ENCODE measurements around the gene BEST1. TPM values are rescaled to one million over a fixed set of nuclear protein-coding genes. Genes with fewer than 3 reads are reported as not detected.
A peak's percentile ranks its signal among the peaks of the same experiment; 100 is the strongest.

BEST1 gene
- total RNA-seq, 1 donor from 2014 or later = 1.1 TPM

DNA sequence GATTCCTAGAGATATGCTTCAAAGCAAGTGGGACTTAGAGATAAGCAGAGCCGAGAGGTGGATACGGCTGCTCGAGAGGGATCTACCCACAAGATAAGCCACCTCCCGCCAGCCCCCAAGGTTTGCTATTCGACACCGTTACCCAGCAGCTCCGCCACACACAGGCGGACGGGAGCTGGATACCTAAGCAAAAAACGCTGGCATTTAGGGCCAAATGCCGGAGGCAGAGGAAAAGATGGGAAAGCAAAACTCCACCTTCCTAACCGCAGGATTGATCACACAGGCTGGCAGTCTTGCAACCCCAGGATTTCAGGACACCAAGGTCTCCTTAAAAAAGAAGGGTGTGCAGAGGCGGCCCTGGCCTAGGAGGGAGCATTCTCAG is 16.6 kb downstream of the BEST1 start:
- Mint-ChIP-seq H3K9me3 (no peaks in the 10 kb centered on the region), H3K36me3 (peaks cover 30% of the 10 kb centered on the region), H3K4me1 (peaks cover 63% of the 10 kb centered on the region), H3K27me3 (ENCODE audit: low read depth) (no peaks in the 10 kb centered on the region), H3K4me3 (peak overlapping the region; percentile 93), H3K27ac (peak overlapping the region; percentile 94)
- TF ChIP-seq CTCF (IDR thresholded peaks at IDR 0.05; ENCODE audit: unreplicated experiment) = no peak
- no peak for DNase-seq (ENCODE audit: low spot score in 2 of 2, unreplicated experiment in 2 of 2)

DNA sequence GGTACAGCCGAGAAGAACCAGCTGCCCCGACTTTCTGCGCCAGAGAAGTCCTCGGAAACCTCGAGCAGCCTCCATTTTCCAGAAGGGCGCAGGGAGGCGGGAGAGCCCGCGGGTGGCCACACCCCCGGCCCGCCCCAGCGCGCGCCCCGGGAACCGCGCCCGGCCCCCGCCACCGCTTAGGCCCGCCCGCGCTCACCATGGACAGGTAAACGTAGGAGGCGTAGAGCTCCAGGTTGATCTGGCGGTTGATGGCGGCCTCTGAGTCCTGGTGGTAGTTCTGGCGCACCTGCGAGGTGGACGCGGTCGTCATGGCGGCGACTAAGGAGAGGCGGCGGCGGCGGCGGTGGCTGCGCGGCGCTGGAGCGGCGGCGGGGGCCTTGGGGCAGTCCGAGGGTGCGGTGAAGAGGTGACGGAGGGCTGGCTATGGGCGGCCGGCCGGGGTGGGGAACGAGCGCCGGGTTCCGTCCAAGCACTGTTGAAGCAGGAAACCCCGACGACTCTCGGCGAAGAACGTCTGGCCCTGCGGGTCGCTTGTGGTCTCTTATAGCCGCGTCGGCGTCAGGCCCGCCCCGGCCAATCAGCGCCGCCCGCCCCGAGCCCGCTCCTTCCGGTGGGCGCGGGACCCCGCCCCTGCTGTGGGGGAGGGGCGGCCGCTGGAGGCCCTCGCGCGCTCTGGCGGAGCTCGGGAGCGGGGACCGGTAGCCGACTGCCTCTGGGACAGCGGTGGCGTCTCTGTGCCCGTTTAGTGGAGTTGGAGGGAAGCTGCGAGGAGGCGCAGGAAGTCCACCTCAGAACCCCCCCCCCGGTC is 17.2 kb downstream of the BEST1 start, which contains the start of gene FTH1:
Gene FTH1 (minus strand): TSS at position 519 of the 808 bp plus-strand sequence. CDS start 209 bp downstream, at position 310.
- no peak for TF ChIP-seq CTCF (IDR thresholded peaks at IDR 0.05; ENCODE audit: unreplicated experiment)
- no peaks in the 10 kb centered on the region for H3K27me3 Mint-ChIP-seq (ENCODE audit: low read depth)
- DNase-seq (ENCODE audit: low spot score in 2 of 2, unreplicated experiment in 2 of 2) = peak; percentile 91 to 92
- no peaks in the 10 kb centered on the region for H3K9me3 Mint-ChIP-seq
- H3K36me3 Mint-ChIP-seq = peaks cover 30% of the 10 kb centered on the region
- peaks cover 69% of the 10 kb centered on the region for H3K4me1 Mint-ChIP-seq
- peak within 1 kb of the TSS; percentile 97 for H3K27ac Mint-ChIP-seq
- H3K4me3 Mint-ChIP-seq = peak within 1 kb of the TSS; percentile 93

DNA sequence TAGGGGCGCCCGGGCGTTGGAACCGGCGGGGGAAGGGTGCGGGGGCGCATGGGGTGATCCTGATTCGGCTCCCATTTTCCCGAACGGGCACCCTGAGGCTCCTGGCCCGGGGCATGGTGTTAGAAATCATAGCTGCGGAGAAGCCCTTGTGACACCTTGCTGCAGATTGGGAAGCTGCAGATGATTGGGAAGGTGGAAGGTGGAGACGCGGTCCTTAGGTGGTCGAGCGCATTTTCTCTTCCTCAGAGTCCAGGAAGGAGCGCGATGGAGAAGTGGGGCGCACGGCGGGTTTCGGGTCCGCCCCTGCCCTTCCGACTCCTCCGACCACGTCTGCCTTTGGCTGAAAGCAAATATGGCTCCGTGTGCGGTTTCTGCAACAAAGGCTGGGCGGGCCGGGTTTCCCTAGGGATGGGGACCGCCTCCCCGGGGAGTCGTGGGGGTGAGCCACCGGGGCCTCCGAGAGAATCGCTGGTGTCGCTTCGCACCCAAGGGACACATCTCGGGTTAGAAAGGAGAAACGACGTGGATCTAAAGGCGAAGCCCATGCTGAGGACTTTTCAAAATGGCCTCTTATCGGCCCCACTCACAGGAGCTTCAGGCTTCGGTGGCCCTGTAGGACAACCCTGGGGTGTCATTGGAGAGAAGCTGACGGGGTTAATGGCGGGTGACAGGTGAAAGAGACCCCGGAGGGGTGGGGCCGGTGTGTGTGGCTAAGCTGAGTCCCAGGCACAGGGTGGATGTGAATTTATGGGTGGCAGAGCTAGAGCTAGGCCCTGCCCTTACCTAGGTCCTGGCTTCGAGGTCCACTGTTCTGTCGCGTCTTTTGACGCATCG is 18.0 kb downstream of the BEST1 start:
- Mint-ChIP-seq H3K27me3 (ENCODE audit: low read depth) (no peaks in the 10 kb centered on the region), H3K4me1 (peaks cover 75% of the 10 kb centered on the region), H3K4me3 (peak overlapping the region; percentile 93), H3K9me3 (no peaks in the 10 kb centered on the region), H3K27ac (peak overlapping the region; percentile 97), H3K36me3 (peaks cover 24% of the 10 kb centered on the region)
- TF ChIP-seq CTCF (IDR thresholded peaks at IDR 0.05; ENCODE audit: unreplicated experiment) = no peak
- no peak for DNase-seq (ENCODE audit: low spot score in 2 of 2, unreplicated experiment in 2 of 2)

- Mint-ChIP-seq H3K27me3 (ENCODE audit: low read depth) (no peaks in the 10 kb centered on the region), H3K27ac (peak overlapping the region; percentile 97), H3K4me3 (peak overlapping the region; percentile 93), H3K9me3 (no peaks in the 10 kb centered on the region), H3K4me1 (peaks cover 76% of the 10 kb centered on the region), H3K36me3 (peaks cover 18% of the 10 kb centered on the region)
- TF ChIP-seq CTCF (IDR thresholded peaks at IDR 0.05; ENCODE audit: unreplicated experiment) = no peak
- no peak for DNase-seq (ENCODE audit: low spot score in 2 of 2, unreplicated experiment in 2 of 2)
Observed at GRCh38 chr11:61968758-61969390, 18.7 kb downstream of the BEST1 start.

DNA sequence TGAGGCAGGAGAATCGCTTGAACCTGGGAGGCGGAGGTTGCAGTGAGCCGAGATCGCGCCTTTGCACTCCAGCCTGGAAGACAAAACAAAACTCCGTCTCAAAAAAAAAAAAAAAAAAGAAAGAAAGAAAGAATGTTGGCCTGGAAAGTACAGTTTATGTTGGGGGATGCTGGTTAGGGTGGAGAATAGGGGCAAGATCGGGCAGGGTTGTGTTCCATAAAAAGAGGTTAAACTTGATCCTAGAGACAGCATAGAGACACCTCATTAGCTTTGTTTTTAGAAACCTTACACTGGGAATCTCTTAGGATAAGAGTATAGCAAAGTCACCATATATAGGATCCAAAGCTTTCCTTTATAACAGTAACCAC is 19.2 kb downstream of the BEST1 start:
- peak overlapping the region; percentile 93 for H3K4me3 Mint-ChIP-seq
- no peak for DNase-seq (ENCODE audit: low spot score in 2 of 2, unreplicated experiment in 2 of 2)
- H3K27ac Mint-ChIP-seq = peak overlapping the region; percentile 97

More for the DNA sequence above, 19.2 kb downstream of the BEST1 start:
- Mint-ChIP-seq H3K9me3 (no peaks in the 10 kb centered on the region), H3K36me3 (peaks cover 13% of the 10 kb centered on the region), H3K27me3 (ENCODE audit: low read depth) (no peaks in the 10 kb centered on the region), H3K4me1 (peaks cover 74% of the 10 kb centered on the region)
- TF ChIP-seq CTCF (IDR thresholded peaks at IDR 0.05; ENCODE audit: unreplicated experiment) = no peak
